ENCODE results near the gene LSAMP.

The LSAMP gene

DNA sequence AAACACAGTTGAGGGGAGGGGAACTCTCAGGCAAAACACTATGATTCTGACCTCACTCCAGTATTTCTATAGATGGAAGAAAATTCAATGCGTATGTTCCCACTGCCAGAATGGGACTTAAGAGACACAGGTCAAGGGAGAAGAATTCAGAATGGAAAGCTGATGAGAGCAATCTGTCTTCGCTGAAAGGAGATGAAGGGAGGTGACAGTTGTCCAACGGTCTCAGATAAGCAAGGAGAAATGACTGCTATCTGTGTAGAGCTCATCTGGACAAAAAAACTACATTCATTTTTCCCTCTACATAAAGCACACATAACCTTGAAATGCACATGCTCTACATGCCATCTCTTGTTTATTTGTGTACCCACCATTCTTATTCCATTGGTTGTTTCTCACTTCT is 405.1 kb downstream of the LSAMP start:
- no peak for DNase-seq

DNA sequence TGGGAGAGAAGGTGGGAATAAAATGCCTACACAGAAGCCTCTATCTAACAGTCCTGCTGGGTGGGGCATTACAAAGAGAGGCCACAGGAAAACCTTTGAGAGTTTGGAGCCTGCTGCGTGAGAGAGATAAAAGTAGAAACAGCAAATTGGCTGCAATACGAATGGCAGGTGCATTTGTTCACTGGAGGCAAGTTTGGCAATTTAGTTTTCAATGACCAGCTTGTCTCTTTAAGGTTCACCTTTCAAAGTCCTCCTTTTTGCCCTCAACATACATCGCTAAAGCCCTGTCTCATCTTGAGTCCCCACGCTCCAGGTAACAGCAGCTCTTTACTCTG is 405.7 kb downstream of the LSAMP start:
- no peak for DNase-seq

DNA sequence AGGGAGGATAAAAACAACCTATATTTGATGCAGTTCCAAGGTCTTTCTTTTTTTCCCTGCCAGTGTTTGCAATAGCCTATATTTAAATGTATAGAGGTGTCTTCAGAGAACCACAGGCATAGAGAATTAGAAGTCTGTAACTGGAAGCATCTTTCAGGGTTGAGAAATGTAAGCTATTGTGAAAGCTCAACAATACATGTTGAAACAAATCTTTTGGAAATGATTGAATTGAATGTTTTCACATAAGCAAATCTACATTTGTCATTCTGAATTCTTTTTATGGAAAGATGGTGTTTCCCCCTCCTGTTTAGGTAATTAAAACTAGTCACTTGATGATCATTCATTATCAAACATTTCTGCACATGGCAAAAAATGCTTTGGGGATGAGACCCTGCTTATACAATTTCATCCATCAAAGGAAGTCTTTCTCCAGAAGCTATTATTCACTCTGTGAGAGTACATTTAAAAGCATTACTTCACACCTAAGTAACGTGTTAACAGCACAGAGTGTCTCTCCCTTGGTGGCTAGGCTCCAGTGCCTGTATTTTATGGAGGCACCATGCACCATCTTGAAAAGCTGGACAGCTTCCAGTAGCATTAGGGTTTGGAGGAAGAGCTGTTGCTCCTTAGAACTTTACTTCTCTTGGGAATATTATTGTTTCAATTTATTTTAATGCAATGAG is 406.2 kb downstream of the LSAMP start:
- DNase-seq, result no peak

DNA sequence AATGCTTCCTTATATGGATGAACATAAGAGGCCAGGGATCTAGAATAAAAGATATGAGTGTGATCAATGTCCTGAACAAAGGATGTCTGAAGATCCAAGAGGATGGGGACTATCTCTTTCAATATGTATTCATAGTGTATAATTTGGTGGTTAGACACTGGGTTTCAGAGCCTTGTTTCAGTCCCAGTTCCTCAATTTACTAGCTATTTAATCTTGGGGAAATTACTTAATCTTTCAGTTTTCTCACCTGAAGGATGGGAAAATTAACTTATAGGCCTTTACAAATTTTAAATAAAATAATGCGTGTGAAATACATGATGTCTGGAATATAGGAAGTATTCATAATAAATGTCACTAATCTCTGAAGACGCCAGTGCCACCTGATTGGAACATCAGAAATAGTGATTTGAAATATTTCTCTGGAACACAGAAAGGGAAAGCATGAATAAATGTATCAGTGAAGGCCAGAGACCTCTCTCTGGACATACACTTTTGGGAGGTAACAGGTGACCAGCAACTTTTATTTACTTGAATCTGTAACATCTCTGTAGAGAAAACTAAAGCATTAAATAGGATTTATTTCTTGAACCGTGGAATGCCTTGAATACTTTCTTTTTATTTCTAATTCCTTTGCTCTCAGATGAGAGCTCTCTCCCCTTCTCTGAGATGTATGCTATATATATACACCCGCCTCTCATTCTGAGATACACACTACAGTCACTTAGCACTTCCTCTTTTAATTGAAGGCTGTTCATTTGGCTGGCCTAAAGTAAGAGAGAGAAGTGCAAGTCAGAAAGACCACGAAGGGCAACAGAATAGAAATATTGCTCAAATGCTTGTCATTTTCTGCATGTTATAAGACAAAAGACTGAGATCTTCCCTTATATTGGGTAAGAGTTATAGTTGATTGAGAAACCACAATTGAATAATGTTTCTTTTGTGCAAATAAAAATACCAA is 407.1 kb downstream of the LSAMP start:
- DNase-seq, result no peak

DNA sequence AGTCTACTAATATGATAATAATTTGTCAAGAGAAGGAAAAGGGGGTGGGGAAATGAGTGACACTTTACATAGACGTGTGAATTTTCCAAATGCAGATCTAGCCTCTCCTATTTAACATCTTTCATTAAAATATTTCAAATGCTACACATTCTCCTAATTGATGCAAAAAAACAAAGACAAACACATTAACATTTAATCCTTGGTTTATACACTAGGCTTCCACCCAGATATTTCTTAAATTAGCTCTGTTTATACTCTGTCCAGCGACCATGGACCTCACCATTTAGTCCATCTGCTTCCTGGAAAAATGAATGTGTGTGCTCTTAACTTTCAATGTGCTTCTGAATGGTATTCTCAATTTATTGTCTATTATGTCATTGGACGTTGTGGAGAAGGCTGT is 409.9 kb downstream of the LSAMP start:
- no peak for DNase-seq

DNA sequence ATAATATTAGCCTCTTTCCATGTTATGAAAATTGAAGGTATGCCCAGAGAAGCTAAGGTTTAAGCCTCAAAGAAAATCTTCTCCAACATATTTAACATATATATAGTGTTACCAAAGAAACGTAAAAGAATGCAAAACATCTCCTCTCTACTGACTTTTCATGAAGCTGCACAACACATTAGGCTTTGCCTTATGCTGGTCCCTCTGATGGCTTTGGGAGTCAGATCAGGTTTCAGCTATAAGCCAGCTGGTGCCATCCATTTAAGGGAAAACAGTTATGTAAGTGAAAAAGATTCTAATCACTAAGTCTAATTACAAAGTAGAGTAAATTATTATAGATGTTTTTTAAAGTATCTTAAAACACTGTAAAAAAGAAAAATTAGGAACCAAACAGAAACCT is 410.5 kb downstream of the LSAMP start:
- DNase-seq, result no peak

DNA sequence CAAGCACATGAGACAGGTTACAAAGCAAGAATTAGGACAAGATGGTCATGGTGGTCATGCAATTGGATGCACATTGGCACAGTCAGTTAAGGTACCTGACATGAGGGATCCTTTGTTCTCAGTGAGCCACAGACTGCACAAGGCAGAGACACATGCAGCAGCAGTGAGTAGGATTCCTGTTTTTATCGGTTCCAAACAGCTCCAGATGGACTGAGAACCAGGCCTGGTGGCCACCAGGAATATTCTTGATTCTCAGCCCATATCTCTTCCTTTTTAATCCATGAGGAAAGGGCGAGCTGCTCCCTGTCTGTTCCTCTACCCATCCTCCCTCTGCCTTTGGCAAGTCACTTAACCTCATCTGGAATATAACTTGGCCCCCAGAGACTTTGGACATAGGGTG is 411.2 kb downstream of the LSAMP start:
- DNase-seq, result no peak

DNA sequence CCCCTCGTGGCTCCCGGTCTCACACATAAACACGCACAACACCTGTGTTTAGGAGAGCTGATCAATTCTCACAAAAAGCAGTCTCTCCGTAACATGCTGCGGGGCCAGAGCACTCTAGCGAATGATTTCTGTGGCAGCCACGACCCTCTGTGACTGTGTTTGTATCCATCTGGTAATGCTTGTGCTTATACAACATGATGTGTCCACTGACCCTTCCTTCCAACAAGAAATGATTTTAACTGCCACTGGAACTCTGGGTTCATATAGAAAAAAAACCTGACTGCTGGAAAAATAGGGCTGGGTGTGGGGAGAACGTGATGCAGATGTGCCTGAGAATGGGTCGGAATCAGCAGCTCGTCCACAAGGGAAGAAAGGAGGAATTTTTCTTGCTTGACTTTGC is 411.8 kb downstream of the LSAMP start:
- no peak for DNase-seq

DNA sequence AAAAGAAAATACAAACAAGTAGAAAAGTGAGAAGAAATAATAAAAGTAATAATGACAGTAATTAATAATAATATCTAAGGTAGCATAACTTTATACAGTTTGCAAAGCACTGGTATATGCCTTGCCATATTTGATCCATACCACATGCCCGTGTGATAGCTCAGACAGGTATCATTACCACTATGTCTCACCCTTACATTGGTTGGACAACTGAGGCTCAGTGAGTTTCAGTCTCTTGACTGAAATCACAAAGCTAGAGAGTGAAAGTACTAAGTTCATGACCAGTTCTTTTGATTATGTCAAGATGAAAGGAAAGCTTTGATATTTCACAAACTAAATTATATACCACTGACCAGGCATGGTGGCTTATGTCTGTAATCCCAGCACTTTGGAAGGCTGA is 413.1 kb downstream of the LSAMP start:
- DNase-seq, result no peak

DNA sequence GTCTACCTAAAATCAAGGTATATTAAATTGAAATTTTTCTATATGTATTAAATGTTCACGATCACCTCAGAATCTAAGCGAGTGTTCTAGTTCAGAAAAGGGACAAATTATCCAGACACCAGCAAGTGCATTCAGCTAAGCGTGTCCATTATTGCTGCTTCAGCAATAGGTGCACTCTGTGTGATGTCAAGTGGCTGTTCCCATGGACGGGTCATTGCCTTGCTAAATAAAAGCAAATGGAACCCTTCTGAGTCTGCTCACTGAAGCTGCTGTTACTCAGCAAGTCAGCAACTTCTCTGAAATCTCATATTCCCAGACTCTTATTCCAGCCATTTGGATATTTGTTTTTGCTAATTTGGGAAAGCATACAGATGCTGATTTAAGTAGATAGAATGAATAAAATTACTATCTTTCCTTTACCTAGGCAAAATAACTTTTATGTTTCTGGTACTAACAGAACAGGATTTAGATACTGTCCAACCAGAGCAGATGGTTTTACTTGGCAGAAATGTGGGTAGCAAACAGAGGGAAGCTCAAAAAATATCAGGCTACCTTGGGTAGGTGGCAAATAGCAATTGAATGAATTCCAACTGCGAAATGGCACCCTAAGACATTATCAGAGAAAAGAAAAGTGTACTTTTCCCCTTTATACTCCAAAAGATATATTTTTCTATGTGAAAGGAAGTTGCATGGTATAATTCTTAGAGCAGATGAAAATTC is 415.0 kb downstream of the LSAMP start:
- no peak for DNase-seq

DNA sequence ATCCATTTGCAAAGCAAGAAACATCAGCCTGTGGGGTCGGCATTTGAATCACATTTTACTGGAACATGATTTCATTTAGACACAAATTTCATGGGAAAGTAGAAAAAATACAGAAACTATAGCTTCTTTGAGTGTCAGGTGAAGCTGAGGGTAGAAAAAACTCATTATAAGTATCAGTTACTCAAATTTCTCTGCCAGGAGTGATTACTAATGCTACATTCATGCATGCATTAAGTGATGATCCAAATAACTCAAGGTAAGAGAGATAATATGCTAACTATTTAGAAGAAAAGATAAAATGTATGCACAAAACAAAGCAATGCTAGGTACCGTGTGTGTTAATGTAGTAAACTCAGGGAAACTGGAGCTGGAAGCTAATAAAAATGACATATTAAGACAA is 416.0 kb downstream of the LSAMP start:
- DNase-seq, result no peak

DNA sequence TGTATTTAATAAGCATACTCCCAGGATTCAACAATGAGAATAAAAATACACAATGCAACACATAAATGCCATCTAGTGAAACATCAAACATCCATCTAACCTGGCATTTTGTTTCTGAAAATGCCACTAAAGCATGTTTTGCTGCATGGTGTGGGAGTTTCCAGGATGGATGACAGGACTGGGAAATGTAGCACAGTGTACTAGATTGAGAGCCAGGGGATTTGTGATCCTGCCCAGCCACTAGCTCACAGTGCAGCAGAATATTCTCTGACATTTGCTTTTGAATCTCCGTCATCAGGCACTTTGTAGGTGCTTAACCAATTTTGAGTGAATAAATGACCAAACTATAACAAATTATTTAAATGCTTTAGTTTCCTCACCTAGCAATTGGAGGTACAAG is 417.1 kb downstream of the LSAMP start:
- no peak for DNase-seq

DNA sequence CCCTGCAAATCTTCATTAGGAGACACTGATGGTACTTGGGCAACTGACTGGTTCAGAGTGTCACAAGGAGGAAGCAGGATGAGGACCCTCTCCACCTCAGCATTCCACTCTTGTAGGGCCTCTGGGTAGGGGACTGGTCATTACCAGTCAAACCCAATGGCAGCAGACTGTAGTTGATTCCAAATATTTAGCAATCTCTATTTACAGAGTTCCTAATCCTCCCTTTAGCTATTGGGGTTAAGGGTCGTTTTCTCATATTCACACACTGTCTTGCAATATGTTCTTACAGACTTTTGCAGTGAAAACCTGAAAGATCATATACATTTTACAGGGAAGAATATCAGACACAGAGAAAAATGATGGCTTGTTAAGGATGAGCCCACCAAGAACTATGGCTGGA is 424.3 kb downstream of the LSAMP start:
- no peak for DNase-seq

DNA sequence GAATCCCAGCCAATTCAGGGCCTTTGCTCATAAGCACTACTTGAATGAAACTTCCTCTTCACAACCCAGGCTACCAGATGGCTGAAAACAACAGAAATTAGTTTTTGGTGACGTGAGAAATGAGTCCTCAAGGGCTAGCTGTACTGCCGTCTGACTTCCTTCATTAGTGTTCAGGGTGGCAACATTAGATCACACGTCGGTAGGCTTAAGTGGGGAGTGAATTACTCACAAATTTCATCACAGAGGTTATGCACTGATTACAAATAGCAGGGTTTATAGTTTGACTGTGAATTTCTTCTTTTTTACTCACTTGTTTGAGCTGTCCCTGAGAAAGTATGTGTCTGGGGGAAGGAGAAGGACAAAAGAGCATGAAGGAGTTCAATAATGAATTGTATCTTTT is 424.8 kb downstream of the LSAMP start:
- no peak for DNase-seq

DNA sequence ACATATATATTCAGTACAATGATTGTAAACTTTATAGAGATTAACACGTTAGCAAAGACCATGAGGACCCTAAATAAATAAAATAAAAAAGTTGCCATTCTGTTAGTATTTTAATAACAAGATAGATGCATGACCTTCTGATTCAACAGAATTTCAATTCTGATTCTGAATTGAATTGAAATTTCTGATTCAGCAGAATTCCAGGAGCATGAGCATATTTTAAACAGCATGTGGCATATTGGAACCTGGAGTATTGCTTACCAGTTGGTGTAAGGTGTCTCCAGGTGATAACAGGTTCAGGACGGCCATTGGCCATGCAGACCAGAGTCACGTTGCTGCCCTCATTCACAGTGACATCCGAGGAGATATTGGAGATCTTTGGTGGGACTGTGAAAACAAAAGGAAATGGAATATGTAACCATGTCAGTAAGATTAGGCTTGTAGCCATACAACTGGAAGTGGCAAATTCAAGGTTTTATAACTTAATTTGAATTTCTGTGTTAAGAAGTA is 426.0 kb downstream of the LSAMP start:
- DNase-seq, result no peak

DNA sequence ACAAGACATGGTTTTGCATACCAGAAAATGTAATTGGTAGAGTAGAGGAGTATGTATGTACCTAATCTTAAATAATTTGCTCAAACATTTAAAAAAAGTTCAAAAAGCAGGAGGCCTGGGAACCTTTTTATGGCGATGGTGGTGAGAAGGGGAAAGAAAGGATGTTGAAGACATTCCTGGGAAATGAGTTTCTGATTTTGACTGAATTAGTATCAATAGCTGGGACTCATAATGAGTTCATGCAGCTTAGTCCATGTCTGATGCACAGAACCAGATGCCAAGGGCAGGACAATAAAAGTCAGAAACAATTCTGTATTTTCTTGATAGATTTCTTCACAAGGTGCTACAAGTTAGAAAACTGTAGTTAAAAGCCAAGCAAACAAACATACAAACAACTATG is 426.6 kb downstream of the LSAMP start:
- no peak for DNase-seq

DNA sequence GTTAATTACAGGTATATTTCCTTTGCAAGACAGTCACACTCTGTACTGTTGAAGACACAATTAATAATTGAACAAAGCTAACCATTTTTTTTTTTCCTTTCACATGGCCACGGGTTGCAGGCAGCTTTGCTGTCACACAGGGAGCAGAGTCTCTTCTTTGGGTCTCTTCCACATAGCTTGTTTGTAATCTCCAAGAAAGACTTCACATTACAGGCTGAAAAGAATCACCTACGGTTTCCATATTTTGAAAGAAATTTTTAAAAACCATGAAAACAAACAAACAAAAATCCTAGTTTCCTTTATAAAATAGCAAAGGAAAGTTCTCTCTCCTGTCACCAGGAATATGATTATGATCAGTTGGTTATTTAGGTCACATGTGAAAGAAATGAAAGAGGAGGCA is 429.4 kb downstream of the LSAMP start:
- no peak for DNase-seq

DNA sequence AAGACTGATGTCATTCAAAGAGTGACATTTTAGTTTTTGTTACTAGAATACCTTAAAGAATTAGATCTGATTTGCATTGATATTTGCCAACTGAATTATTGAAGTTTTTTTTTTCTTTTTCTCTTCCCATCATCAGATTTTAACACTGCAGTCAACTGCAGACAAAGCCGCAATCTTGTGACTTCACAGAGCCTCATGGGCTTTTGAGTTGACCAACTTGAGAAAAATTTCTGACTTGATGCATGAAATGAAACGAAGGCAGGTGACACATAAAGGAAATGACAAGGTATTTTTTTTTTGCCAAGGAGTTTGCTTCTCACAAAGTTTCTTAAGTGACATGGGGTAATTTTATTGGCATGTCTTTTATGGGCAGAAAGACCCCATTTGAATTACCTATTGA is 438.3 kb downstream of the LSAMP start:
- no peak for DNase-seq

DNA sequence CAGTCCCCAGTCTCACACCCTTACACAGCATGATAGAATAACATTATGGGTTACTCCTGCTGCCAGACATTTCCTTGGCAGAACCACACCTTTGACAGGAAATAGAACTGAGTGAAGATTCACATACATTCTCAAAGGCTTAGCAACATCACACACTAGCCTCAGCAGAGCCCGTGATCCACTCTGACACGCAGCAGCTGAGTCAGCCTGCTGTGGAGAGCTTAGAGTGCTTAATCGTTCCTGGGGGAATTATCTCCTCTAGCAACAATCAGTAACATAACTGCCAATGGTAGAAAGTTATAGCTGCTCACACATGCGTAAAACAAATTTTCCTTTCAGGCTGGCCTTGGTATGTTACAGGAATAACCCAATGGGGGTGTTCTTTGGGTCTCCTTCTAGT is 439.9 kb downstream of the LSAMP start:
- no peak for DNase-seq

DNA sequence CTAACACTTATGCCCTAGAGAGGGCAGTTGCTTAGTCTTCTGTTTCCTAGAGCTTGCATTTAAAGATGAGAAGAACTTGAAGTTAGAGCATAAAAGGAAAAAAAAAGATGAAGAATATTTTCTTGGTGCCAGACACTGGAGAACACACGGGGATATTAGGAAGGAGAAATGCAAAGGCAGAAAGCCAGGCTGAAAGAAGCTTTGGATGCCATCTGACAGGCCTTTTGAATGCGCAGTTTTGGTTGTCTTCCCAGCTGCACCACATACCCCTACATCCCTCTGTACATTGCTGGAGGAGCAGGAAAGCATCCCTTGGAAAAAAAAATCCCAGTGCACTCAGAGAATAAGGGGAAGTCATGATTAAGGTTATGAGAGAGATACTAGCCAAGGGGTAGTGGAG is 443.1 kb downstream of the LSAMP start:
- DNase-seq, result no peak

DNA sequence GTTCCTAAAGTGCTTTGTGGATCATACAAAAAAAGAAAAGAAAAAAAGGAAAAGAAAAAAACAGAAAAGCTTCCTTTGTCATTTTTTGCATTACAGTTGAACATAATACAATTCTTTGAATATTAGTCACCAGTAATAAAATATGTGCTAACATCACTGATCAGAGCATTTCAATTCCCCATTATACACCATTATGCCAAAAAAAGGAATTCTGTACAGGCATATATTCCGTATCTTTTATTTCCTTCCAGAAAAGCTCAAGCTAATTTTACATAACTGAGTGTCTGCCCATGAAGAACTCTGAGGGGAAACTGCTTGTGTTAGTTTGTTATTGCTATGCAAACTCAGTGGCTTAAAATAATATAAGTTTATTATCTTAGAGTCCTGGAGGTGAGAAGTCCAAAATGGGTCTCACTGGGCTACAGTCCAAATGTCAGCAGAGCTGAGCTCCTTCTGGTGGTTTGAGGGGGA is 444.1 kb downstream of the LSAMP start:
- no peak for DNase-seq

DNA sequence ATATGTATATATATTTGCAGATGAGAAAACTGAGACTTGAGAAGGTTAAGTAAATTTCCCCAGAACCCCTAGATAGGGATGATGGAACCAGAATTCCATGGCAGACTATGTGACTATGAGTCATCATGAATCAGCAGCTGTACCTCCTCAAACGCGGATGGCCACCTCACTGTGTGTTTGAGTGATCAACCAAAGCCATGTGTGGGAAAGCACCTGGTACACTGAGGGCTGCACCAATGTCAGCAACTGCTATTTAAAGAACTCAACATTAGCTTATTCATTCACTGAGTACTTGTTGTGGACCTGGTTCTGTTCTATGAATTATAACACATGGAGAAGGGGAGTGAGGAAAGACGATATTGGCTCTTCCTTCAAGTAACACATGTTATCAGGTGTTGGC is 445.0 kb downstream of the LSAMP start:
- no peak for DNase-seq

DNA sequence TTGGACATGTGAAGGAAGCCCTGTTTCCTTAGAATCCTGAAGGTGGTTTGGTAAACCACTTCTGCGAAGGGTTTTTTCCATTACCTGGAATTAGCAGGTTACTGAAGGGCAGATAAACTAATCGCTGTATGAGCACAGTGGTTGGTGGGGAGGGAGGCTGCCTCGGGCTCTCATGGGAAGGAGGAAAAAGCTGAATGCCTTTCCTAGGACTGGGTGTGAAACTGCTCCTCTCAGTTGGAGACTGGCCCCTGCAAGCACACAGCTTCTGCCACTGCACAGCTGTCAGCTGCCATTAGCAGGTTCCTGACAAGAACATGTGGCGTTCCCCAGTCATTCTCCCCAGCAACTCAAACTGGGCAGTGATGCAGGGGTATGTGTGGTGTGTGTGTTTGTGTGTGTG is 445.7 kb downstream of the LSAMP start:
- no peak for DNase-seq

All from CD4-positive, alpha-beta T cell treated with Interleukin-6 for 4 hours (primary cell).